OCI-M1 (cell line): Measurements from ENCODE around the gene LRP5.
"Not testable (repeated sequence)": the region's sequence is repeated elsewhere in the genome, so short reads cannot be mapped to it uniquely, and the experiment has no call there.

Experiments
- DNase-seq: peaks from one replicate; lab custom pipeline; 2025; lab: John Stamatoyannopoulos, UW

The LRP5 gene

DNA sequence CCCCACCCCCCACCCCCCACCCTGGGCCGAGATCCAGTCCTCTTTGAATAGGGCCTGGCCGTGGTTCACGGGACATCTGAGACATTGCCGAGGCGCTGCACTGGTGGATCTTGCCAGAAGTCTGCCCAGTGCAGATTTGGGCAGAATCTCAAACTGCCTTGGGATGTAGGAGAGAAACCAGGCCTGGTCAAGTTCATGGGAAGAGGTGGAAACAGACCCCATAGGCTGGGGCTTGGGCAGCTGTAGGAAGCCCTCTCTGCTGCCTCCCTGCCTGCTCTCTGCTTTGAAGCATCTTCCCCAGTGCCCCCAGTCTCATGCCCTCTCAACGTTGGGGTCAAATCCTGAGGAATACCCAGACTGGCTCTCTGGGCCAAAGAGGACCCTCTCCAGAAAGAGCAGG lies 132.2 kb downstream of the LRP5 start:
- no peak for DNase-seq

DNA sequence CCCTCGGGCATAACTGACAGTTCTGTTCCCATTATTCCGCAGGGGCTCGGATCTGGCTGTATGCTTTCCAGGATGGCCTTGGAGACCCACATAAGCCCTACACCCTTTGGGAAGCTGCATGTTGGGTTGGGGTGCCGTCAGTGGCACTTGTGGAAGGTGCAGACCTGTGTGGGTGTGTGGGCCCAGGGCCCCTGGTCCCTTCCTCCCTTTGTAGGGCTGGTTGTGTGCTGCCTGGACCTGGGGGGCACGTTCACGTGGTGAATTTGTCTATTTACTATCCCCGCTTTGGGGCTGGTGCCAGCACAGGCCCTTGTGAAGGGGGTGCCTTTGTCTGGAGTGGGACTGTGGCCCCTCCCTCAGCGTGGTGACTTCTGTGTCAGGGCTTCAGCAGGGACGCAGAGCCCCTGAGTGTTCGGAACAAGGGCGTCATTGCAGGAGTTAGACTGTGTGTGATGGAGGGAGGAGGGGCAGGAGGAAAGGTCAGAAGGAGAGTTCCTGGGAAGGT lies 133.2 kb downstream of the LRP5 start:
- DNase-seq = no peak

DNA sequence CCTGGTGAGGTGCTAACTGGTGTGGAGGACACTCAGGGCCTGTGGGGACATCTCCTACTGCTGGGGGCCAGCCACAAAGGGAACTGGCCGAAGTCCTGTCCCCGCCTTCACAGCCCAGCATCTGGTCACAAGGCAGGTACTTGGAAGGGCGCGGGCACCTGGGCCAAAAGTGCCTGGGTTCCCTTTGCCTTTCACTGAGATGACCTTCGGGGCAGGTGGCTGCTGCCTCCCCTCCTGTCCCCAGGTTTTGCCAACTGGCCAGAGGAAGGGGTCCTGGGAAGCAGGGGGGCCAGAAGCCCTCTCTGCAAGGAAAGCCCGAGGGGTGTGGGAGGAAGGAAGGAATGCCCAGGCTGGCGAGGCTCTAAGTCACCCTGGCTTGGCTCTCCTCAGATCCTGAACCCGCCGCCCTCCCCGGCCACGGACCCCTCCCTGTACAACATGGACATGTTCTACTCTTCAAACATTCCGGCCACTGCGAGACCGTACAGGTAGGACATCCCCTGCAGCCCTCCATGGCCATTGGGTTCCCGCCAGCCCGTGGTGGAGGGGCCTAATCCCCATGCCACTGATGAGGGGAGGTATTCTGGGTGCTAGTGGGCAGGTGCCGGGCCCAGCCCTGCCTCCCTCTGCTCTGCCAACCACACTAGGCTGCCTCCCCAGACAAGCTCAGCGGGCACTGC lies 133.8 kb downstream of the LRP5 start:
- DNase-seq = no peak

DNA sequence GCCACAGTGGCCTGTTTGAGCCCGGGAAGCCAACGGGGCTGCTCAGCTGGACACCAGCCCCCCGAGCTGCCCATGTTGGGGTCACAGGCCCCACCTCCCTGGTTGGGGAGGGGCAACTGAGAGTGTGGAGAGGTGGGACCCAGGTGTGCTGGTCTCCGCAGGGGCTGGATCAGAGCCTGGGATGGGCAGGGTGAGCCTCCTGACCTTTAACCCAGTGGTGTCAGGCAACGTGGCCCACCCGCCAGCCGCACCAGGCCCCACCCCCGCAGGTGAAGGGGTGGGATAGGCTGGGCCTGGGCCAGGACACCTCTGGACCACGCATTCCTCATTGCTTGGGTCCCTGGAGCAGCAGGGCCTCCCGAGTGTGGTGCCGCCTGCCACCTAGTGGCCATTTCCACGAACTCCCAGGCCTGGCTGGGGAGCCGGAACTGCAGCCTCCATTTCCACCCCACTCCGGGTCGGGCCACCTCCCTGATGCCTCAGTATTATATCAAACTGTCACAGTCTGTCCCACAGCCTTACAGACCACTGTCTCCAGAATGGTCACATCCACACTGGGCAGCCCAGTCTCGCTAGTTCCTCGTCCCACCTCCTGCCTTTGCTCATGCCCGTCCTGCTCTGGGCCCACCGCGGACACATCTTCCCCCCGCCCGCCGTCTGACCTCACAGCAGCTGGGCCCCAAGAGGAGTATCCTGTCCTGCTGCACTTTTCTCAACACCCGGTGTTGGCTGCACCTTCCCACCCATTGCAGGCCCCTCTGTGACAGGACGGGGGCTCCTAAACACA lies 134.8 kb downstream of the LRP5 start:
- DNase-seq = peak; percentile 94

DNA sequence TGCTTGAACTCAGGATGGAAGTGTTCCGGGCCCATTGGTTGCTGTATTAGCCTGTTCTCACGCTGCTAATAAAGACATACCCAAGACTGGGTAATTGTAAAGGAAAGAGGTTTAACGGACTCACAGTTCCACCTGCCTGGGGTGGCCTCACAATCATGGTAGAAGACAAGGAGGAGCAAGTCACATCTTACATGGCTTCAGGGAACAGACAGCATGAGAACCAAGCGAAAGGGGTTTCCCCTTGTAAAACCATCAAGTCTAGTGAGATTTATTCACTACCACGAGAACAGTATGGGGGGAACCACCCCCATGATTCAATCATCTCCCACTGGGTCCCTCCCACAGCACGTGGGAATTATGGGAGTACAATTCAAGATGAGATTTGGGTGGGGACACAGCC lies 135.5 kb downstream of the LRP5 start:
- DNase-seq = not testable (repeated sequence)

DNA sequence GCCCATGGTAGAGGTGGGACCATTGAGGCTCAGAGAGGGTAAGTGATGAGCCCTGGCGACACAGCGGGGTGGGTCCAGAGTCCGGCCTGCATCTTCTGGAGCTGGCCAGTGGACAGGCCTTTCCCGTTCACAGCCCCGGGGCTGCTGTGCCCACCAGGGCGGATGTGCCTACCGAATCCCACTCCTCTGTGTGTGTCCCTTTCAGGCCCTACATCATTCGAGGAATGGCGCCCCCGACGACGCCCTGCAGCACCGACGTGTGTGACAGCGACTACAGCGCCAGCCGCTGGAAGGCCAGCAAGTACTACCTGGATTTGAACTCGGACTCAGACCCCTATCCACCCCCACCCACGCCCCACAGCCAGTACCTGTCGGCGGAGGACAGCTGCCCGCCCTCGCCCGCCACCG lies 136.2 kb downstream of the LRP5 start:
- DNase-seq = no peak

DNA sequence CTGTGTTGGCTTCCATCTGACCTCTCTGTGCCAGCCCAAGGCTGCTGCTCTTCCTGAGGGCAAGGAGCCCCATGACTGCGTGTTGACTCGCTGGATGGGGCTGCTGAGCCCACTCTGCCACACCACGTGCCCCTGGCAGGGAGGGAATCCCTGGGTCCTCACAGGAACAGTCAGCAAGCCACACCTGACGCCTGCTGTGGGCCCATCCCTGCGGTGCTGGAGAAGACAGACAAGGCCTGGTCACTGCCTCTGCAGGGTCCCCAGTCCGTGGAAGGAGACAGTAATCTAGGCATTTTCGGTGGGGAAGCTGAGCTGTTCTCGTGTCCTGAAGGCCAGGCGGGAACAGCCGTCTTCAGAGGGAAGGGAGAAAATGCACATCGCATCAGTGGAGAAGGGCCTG lies 137.6 kb downstream of the LRP5 start:
- DNase-seq = no peak

DNA sequence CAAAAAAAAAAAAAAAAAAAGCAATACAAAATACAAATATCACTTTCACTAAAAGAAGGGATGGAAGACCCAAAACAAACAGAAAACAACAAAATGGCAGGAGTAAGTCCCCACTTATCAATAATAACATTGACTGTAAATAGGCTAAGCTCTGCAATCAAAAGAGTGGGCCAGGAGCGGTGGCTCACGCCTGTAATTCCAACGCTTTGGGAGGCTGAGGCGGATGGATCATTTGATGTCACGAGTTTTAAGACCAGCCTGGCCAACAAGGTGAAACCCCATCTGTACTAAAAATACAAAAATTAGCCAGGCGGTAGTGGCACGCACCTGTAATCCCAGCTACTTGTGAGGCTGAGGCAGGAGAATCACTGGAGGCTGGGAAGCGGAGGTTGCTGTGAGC lies 138.3 kb downstream of the LRP5 start:
- no peak for DNase-seq

DNA sequence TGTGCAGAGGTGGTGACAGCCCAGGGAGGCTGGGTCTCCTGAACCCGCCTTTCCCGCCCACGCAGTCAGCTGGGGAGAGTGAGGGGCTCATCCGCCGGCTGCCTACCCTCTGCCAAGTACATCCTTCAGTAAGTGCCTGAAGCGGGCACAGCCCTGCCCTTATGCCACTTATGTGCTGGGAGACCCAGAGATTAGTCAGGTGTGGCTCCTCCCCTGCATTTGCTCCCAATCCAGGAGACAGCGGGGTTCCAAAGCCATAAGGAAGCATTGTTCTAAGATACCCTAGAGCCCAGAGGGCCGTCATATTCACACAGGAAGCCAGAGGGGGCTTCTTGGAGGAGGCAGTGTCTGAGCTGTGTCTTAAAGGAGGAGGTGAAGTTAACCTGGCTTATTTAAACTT lies 142.4 kb downstream of the LRP5 start:
- DNase-seq = no peak

DNA sequence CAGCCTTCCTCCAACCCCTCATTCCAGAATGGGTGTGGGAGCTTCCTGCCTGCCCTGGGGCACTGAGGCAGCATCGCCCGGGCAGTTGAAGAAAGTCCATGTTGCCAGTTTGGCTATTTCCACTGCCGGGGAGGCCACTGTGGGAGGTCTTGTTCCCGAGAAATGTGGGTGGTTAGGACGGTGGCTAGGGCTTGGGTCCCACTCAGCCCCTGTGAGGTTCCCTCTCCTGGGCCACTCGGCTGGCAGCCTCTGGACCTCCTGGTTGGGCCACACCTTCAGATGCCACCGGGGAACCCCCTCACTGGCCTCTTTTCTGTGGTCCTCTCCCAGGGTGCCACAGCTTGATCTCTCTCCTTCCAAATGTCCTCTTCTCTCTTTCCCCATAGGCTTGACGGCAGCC lies 143.1 kb downstream of the LRP5 start:
- no peak for DNase-seq

DNA sequence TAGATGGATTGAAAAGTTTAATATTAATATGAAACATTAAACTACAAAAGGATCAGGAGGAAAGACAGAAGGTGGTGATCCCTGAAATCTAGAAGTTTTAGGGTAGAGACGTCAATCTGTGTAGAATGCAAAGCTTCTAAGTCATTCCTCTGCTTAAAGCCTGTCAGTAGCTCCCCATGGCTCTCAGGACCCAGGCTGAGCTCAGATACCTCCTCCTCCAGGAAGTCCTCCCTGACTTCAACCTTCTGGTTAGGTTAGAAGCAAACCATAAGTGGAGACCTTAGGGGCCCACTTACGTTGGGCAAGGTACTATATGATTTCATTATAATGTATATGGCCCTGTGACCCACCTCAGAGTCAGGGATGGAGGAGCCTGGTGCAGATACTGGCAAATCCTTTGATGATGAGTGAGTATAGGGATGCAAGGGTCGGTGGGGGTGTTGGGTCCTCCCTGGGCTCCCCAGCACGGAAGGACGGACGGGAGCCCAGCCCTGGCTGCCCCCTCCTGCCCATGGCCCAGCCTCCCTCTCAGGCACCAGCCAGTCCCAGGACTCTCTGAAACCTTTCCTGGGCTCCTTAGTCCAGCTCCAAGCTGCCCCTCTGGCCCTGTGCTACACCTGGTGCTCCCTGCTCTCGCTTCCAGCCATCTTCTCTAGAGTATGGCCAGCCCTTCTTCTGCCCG lies 145.0 kb downstream of the LRP5 start:
- peak; percentile 59 for DNase-seq

DNA sequence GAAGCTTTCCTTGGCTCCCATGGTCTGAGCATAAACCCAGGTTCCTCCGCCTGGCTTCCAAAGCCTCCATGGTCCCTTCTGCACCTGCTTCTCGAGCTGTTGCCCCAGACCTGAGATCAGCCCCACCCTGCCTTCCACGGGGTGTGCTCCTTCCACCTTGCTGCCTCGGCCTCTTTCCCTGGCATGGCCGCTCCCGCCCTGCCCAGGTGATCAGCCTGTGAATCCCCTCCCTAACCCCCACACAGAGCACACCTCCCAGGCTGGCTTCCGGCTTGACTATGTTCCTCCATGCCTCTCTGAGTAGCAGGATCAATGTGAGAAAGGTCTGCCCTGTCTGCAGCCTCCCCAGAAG lies 145.5 kb downstream of the LRP5 start:
- DNase-seq = no peak

DNA sequence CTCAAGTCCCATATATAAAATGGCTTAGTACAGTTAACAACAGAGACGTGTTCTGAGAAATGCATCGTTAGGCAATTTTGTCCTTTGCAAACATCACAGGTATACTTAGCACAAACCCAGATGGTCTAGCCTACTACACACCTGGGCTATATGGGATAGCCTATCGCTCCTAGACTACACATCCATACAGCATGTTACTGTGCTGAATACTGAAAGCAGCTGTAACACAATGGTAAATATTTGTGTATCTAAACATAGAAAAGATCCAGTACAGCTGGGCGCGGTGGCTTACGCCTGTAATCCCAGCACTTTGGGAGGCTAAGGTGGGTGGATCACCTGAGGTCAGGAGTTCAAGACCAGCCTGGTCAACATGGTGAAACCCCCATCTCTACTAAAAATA lies 145.9 kb downstream of the LRP5 start:
- DNase-seq = peak; percentile 58

DNA sequence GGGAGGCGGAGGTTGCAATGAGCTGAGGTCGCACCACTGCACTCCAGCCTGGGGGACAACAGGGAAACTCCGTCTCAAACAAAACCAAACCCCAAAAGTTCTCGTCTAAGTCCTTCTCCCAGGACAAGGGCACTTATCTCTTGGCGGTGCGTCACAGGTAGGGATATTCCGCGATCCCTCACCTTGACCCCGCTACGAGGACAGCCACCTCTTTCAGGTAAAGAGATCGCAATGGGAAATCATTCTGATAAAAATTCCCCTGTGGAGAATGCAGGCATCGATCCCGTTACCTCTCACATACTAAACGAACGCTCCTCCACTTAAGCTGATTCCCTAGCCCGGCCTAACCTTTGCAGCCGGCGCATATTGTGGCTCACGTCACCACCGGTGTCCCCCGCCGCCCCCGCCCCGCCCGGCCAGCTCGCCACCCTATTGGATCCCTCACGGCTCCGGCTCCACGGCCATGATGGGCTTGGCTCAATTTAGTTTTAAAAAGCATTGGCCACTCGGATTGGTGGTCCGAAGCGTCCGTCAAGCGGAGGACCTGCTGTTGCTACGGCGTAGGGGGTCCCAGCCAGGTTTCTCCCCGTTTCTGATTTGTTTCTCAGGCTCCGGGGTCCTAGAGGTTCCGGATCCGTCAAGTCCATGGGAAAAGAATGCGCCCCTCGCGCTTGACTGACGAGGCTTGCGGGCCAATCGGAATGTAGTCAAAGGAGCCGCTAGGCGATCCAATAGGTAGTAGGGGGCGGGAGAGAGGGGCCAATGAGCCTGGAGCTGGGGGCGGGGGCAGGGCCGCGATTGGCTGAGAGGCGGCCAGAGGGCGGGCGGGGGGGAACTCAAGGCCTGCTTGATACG lies 147.7 kb downstream of the LRP5 start:
- DNase-seq = peak; percentile 100

DNA sequence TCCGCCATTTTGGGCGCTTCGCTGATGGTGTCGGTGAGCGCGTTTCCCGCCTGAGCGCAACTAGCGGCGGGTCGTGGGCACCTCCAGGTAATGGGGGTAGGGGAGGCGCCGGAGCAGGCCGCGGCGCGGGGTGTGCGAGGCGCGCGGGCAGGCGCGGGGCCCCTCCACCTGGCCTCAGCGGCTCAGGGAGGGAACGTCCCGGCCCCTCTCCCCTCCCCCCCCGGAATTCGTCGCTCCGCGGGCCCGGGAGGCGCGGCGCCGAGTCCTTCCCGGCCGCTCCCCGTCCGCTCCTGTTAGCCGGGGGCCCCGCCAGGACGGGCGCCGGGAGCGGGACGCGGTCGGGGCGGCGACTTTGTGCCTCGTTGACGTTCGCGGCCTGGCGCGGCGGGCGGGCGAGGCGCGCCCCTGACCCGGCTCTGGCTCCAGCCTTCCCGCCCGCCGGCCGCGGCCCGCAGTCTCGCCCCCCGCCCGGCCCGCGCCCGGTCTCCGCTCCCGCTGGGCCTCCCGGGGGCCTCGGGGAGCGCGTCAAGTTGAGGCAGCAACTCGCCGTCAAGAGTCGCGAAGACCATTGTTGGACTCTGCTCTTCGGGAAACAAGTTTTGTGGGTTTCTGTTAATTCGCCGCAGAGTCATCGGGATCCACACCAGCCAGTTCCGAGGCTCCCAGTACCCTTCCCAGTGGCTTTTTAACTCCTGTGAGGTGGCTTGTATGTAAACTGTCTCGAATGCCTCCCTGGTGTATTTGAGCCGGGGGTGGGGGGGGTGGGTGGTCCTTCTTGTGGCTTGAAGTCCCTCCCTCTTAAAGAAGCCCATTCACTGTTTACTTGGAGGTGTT lies 148.6 kb downstream of the LRP5 start, which contains the start of gene PPP6R3:
TSS of gene PPP6R3 (plus strand) at position 12 of the 834 bp plus-strand sequence. CDS start 76,913 bp downstream, outside the sequence.
- peak; percentile 83 for DNase-seq

DNA sequence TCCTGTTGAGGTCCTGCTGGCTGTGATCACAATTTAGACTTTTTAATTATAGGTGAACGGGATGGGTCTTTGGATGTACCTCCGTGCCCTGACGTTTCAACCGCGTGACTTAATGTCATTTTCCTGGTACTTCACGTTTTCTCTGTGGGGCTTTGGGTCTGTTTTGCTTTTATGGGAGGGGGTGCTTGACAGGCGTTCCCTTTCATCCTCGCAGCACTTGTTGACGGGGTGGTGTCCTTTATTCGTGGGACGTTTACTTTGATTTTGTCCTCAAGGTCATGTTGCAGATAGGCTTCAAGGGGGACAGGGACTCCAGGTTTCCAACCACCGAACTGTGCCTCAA lies 149.2 kb downstream of the LRP5 start:
- DNase-seq = no peak

DNA sequence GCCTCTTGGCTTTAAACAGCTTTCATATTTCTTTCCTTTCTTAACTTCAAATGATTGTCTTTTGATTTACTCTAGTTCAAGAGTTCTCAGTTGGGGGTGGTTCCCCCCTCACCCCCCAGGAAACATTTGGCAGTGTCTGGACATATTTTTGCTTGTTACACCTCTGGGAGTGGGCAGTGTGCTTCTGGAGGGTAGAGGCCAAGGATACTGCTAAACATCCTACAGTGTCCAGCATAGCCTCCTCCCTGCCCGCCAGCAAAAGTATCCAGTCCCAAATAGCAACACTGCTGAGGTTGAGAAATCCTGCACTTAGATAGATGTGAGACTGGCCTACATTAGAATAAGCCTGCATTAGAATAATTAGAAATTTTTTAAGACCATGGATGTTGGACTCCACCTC lies 151.3 kb downstream of the LRP5 start:
- DNase-seq = no peak

DNA sequence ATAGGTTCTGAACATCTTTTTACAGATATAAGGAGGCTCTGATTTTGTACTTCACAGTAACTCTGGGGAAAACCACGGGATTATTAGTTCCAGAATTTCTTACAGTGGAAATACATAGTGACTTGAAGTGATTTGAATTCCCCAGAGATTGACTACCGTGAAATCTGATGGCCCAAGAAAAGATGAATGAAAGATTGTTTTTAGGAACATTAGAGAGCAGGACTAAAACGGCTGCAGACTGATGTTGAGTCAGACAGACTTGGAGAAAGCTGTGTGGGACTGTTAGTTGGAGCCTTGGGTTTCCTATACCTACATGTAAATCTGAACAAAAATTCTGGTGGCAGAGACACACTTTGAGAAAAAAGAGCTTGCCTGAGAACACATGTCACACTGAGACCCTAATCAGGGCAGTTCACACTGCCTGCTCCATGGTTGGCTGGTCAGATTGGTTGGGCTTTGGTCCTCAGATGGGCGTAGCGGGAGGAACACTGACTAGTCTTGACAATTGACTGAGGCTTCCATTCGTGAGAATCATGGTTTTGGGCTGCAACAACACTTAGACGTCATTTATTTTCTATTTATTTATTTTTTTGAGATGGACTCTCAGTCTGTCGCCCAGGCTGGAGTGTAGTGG lies 154.9 kb downstream of the LRP5 start:
- no peak for DNase-seq

DNA sequence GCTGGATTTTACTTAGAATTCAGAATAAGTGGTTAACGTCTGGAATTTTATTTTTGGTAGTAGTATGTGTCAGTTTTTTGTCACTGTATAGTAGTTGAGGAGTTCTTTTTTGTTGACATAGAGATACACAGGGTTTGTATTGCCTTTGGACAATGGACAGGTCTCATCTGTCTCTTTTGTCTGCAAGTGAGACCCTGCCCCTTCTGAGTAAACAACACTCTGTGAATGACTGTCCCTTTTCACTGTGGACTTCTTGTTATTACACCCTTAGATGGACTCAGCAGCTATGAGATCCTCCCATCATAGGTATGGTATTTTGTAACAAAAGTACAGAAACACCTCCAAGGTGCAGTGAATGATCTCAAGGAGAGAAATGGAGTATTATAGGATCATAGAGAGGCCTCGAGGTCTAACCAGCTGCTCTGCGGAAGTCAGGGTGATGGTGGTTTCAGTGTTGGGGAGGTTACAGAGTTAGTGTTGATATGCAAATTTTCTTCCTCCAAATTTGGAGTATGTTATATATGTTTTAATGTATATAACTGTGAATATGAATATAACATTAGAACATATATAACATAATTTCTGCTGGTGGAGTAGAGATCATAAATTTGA lies 155.9 kb downstream of the LRP5 start:
- DNase-seq = no peak

DNA sequence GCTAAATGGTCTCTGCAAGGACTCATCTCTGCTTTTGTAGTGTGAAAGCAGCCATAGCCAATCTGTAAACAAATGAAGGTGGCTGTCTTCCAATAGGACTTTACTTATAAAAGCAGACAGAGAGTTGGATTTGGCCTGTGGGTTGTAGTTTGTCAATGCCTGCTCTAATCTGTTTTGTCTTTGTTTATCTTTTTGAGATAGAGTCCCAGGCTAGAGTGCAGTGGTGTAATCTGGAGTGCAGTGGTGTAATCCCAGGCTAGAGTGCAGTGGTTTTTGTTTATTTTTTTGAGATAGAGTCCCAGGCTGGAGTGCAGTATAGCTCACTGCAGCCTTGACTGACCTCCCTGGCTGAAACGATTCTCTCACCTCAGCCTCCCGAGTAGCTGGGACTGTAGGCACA lies 156.7 kb downstream of the LRP5 start:
- DNase-seq = peak; percentile 78
